ENCODE data around the gene GATA6.

The GATA6 gene

DNA sequence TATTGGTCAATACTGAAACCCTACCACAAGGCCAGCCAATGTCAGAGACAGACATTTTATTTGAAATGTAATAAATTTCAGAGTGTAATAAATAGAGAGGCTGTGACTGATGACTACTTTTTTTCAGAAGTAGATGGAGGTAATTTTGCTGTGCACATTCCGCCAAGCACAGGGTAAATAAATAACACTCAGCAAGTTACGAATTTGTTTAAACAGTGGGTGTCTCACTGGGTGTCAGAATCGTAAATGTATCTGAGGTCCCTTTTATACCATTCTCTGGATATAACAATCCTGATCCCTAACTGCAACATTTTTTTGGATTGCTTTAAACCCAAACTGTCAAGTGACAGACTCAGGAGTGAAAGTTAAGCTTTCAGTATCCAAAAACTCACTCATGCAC lies 74.1 kb downstream of the GATA6 start:
- no peak for DNase-seq (ENCODE audit: low read depth)

DNA sequence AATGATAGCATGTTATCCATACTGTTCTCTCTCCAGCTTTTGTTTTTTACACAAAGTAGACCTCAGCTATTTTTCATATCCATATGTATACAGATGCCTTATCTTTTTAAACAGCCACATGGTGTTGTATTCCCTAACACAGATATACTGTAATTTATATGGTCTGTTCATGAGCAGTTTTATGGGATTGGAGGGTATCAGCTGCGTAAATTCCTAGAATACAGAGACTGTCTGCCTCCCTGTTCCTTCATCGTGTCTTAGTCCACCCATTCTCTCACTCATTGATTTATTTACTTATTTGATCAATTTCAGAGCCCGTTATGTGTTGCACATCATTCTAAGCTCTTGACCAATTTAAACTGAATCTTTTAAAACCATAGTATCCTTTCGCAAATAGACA lies 80.6 kb downstream of the GATA6 start:
- DNase-seq (ENCODE audit: low read depth), result no peak

DNA sequence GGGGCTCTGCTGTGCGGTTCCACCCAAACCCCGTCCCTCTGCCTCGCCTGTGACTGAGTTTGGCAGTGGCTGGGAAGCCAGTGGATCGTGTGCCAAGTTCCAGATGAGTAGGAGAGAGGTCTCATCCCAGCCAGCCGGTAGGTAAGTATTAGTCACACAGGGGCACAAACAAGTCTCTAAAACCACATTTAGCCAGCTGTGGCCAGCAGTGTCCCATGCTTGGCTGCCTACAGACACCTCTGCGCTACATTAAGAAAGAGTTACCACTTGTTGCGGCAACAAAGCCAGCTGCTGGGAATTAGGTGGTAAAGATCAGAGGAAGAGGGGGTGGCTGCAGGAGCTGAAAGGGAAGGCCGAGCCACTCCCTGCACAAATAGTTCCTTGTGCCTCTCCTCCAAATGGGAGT lies 81.2 kb downstream of the GATA6 start:
- DNase-seq (ENCODE audit: low read depth), result no peak
